ENCODE results near the gene FMN1.

- TF ChIP-seq EZH2phosphoT487 (IDR thresholded peaks at IDR 0.05; ENCODE audit: insufficient read depth, low read depth): no peak
- TF ChIP-seq EZH2 (IDR thresholded peaks at IDR 0.05; ENCODE audit: insufficient read depth, poor library complexity, severe bottlenecking): no peak
Measured at GRCh38 chr15:32898414-32898813, 296.1 kb downstream of the FMN1 start.
